ENCODE data around the gene CDK19.

- TF ChIP-seq CTCF (IDR thresholded peaks at IDR 0.05) (no peak), POLR2AphosphoS5 (IDR thresholded peaks at IDR 0.05) (no peak)
These were observed 37.5 kb upstream of the CDK19 start for GRCh38 chr6:110852773-110853172.

Measured in upper lobe of left lung (tissue), 4 donors.